Urinary bladder (tissue), 4 donors: ENCODE measurements around the gene RMDN3. TPM values are rescaled to one million over a fixed set of nuclear protein-coding genes. Genes with fewer than 3 reads are reported as not detected.

ENCODE experiments used
- DNase-seq: peaks from one replicate; pipeline ENCODE4 v3.0.0-alpha.2; 2015; ENCODE audit errors: extremely low spot score
- H3K27ac ChIP-seq: one replicate; pipeline ENCODE4 v1.5.1; 2013; ENCODE audit warnings: low read depth, mild to moderate bottlenecking, moderate library complexity
- H3K36me3 ChIP-seq: one replicate; pipeline ENCODE4 v1.6.1; 2013; ENCODE audit warnings: mild to moderate bottlenecking, moderate library complexity; ENCODE audit not compliant: insufficient read depth
- H3K4me1 ChIP-seq: one replicate; pipeline ENCODE4 v1.6.1; 2013; ENCODE audit warnings: mild to moderate bottlenecking, moderate library complexity; ENCODE audit not compliant: insufficient read depth
- H3K4me3 ChIP-seq: one replicate; pipeline ENCODE4 v1.5.1; 2013; ENCODE audit warnings: low read depth, low read length
- WGBS: extraction: QIAGEN DNeasy Blood & Tissue Kit; methylation state at CpG from one replicate; pipeline ENCODE4 v1.1.7; 2013; 5-methylcytosine and 5-hydroxymethylcytosine counted together
- polyA plus RNA-seq: library from polyadenylated mRNA; stranded (reverse); fragments of 200-250 nt; gene quantifications from one replicate; pipeline ENCODE4 v1.2.3, GENCODE V29; 2013
- total RNA-seq: library from RNA; depleted of rRNA; stranded (reverse); fragments of >200 nt; gene quantifications from one replicate; pipeline ENCODE4 v1.2.3, GENCODE V29; 2014
- donor health status: healthy with polysubstance abuse.
- donor health status: healthy.

Gene RMDN3
- total and polyA plus RNA-seq, 2 donors, result 13.0 to 35.2 TPM

DNA sequence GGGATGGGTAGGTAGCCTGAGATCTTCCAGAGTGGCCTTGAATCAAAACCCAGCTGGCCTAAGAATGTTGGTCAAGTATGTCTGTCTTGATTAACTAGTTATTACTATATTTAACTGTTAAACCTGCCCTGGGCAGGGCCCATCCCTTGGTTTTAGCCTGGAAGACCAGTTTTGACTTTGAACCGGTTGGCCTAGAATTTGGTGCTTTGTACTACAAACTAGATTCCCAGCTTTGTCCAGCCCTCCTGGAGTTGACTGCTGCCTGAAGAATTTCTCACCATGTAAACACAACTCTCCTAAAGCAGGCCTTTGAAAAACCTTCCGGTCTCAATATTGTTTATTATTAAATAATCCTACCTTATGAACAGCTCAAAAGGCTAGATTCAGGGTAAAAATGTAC is 30.8 kb upstream of the RMDN3 start:
- H3K36me3 ChIP-seq, result no peaks in the 10 kb centered on the region
- peaks cover 8% of the 10 kb centered on the region for H3K4me1 ChIP-seq
- no peak for DNase-seq
- peak overlapping the region; percentile 48 for H3K27ac ChIP-seq
- H3K4me3 ChIP-seq, result no peak overlapping the region
- 58% methylated on average over 2 of the region's 2 CpGs for WGBS

DNA sequence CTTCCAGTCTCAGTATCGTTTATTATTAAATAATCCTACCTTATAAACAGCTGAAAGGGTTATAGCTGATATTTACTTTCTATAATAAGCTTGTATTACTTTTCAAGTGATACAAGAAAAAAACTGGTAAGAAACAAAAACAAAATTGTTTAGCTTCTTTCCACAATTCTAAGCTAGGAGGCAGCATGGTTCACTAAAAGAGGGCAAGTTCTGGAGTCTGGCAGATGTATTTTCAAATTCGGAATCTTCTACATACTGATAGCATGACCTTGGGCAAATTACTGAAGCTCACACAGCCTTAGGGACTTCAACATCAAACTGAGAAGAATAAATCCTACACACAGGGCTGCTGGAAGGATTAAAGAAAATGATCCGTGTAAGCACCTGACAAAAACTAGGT is 30.1 kb upstream of the RMDN3 start:
- Histone ChIP-seq H3K4me3 (no peak overlapping the region), H3K27ac (peak overlapping the region; percentile 48), H3K4me1 (peaks cover 8% of the 10 kb centered on the region), H3K36me3 (no peaks in the 10 kb centered on the region)
- WGBS, result 71% methylated on average over 3 of the region's 3 CpGs
- no peak for DNase-seq

DNA sequence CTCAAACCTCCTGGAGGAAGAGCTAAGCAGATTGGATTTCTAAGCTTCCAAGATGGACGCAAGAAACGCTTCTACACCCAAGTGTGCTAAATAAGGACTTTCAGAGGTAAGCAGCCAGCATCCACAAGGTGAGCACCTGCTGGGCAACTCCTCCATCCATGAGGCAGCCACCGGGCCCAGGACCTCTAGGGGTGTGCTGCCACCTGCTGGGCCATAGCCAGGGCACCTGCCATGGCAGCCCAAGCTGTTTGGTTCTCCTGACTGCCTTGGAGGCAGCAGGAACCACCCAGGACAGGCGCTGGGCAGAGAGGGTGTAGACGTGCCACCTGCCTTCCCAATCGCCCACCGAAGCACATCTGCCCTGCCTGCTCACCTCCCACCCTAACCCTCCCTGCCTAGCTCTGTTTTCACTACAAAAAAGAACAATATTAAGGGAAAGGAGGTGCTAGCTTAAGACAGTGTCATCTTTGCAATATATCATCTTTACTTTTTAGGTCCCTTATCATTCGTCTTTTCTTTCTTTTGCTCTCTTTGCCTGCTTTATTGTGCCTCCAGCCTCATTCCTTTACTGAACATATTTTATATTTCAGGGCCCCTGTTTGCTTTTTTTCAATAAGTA is 27.7 kb upstream of the RMDN3 start:
- H3K4me1 ChIP-seq, result peaks cover 2% of the 10 kb centered on the region
- WGBS, result 75% methylated on average over 8 of the region's 8 CpGs
- no peak overlapping the region for H3K4me3 ChIP-seq
- no peaks in the 10 kb centered on the region for H3K36me3 ChIP-seq
- DNase-seq, result no peak
- no peak overlapping the region for H3K27ac ChIP-seq

DNA sequence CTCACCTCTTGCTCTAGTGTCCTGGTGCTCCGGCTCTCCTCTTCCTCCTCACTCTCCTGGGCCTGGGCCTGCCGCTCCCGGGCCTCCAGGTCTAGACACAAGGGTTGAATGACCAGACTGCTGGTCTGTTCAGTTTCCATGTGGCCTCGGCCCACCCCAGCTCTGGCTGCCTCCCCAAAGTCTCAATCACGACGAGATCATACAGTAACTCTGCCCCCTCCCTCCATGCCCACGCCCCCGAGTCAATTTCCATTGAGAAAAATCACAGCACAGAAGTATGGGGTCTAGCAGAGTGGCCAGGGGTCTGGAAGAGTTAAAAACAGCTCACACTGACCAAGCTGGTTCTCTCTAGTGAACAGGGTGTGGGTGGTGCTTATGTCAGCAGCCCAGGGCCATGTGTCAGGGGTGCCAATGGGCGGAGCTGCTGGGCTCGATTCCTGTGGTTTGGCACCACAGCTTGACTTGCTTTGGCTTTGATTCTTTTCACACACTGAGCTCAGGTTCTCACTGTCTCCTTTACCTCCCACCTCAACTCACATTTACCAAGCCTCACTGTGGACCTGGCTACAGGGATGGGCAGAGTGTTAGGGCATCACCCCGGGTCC is 21.6 kb upstream of the RMDN3 start:
- H3K36me3 ChIP-seq, result peaks cover 3% of the 10 kb centered on the region
- no peaks in the 10 kb centered on the region for H3K4me1 ChIP-seq
- no peak overlapping the region for H3K4me3 ChIP-seq
- DNase-seq, result no peak
- no peak overlapping the region for H3K27ac ChIP-seq
- WGBS, result 84% methylated on average over 11 of the region's 11 CpGs

DNA sequence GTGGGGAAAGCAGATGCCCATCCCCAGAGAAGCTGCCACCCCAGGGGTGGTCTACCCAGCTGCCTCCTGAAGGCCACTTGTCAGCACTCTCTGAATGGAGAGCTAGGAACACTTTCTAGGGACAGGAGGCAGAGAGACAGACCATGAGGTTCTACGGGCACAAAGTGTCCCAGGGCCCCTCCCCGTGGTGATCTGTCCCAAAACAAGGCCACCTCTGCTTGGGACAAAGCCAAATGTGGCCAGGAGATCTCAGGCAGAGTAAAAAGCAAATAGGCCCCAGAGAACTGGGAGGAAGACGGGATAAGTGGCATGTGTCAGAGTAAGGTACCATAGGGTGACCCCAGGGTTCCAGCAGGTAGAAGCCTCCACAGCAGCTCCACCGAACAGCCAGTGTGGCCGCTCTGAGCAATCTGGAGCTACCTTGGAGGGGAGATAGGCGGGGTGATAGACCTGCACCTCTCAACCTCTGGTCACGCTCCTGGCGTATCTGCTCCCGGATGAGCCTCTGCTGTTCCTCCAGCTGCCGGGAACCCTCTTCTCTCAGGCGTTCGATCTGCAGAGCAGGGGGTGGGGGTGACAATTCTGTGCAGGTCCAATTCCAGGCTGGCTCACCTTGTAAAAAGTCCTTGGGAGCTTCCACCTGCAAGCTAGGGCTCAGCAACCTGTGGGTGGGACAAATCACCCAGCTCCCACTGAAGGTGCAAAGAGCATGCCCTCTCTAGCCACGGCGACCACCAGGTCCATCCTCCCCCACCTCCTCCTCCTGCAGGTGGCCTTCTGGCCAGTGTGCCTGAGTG is 20.9 kb upstream of the RMDN3 start:
- 96% methylated on average over 14 of the region's 14 CpGs for WGBS
- H3K36me3 ChIP-seq, result peaks cover 3% of the 10 kb centered on the region
- H3K4me3 ChIP-seq, result no peak overlapping the region
- no peaks in the 10 kb centered on the region for H3K4me1 ChIP-seq
- H3K27ac ChIP-seq, result no peak overlapping the region
- DNase-seq, result no peak

DNA sequence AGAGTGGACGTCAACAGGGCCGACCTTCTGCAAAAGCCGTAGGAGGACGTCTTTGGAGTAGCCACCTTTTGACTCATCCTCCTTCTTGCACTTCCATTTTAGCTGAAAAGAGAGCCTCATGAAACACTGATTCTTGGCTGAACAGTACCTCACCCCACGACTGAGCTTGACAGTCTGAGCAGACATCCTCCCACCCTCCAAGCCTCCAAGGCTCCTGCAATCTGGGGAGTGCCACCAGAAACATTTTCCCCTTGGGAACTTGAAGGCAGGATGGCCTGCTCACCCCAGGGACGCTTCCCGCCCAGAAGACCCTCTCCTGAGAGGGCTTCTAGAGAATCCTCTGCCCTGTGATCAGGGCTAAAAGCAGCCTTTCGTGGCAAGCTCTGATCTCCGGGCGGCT is 20.0 kb upstream of the RMDN3 start:
- 93% methylated on average over 10 of the region's 10 CpGs for WGBS
- DNase-seq, result no peak
- Histone ChIP-seq H3K27ac (no peak overlapping the region), H3K4me3 (no peak overlapping the region), H3K4me1 (no peaks in the 10 kb centered on the region), H3K36me3 (peaks cover 3% of the 10 kb centered on the region)

DNA sequence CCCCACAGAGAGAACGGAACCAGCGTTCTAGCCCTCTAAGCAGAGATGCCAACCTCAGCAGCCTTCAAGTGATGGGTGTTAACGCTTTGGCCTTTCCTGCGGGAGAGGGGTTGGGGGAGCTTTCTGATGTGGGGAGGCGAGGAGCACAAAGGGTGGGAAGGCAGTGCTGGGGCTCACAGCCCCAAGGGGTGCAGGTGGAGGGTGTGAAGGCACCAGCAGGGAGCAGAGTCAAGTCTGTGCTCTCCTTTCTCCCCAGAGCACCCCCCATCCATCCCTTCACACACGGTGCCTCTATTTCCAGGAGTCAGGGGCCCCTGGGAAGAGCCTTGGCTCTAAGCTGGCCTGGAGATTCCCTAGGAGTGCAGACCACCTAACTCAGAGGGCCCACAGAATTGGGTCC is 18.8 kb upstream of the RMDN3 start:
- Histone ChIP-seq H3K36me3 (peaks cover 3% of the 10 kb centered on the region), H3K4me1 (no peaks in the 10 kb centered on the region), H3K4me3 (no peak overlapping the region), H3K27ac (no peak overlapping the region)
- 92% methylated on average over 6 of the region's 6 CpGs for WGBS
- DNase-seq, result no peak

DNA sequence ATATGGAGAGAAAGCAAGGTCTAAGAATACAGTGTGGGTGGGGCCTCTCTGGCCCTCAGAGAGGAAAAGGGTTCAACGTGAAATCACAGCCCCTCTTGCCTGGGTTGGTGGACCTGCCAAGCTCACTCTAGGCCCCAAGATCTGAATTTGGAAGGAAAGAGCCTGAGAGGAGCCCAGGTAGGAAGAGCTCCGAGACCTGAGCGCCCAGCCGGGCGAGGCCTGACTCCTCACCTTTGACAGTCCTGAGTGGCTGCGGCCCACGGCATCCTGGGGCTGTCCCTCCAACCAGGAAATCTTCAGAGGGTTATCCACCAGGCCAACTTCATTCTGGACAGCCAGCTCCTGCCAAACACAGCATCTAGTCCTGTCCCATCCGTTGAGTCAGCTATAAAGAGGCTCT is 18.4 kb upstream of the RMDN3 start:
- no peak for DNase-seq
- 93% methylated on average over 8 of the region's 8 CpGs for WGBS
- H3K4me3 ChIP-seq, result no peak overlapping the region
- H3K27ac ChIP-seq, result no peak overlapping the region
- peaks cover 3% of the 10 kb centered on the region for H3K36me3 ChIP-seq
- H3K4me1 ChIP-seq, result no peaks in the 10 kb centered on the region

DNA sequence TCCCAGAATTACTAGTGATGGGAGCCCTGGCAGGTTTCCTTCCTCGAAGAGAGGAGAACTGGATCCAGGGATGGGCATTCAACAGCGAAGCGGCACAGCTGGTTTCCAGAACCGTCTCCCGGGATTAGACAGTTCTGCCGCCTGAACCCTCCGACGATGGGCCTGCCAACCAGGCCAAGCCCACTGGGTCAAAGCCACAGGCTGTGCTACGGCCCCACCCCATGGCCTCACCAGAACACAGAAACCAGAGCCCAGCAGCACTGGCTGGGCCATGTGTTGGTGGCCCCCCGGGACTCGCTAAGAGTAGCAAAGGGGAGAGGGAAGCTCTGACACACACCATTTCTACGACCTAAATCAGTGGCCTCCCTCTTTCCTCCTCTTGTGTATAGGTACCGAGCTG is 17.0 kb upstream of the RMDN3 start:
- WGBS, result 84% methylated on average over 13 of the region's 13 CpGs
- no peak overlapping the region for H3K27ac ChIP-seq
- no peak overlapping the region for H3K4me3 ChIP-seq
- no peak for DNase-seq
- no peaks in the 10 kb centered on the region for H3K4me1 ChIP-seq
- peaks cover 3% of the 10 kb centered on the region for H3K36me3 ChIP-seq

DNA sequence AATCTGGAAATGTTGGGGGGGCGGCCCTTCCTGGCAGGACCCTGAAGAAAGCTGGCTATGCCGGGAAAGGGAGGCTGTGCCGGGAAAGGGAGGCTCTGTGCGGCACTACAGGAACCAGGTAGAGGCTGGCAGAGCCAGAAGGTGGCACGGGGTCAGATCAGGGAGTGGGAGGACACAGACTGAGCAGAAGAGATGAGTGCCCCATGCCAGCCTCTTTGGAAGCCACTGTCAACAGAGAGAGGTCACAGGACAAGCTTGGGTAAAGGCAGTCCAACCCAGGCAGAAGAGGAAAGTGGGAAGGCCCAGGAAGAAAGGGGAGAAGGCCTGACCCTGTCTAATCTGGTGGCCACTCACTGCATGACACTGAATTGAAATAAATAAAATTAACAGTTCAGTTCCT is 16.2 kb upstream of the RMDN3 start:
- peaks cover 3% of the 10 kb centered on the region for H3K36me3 ChIP-seq
- WGBS, result 96% methylated on average over 5 of the region's 5 CpGs
- no peak overlapping the region for H3K27ac ChIP-seq

DNA sequence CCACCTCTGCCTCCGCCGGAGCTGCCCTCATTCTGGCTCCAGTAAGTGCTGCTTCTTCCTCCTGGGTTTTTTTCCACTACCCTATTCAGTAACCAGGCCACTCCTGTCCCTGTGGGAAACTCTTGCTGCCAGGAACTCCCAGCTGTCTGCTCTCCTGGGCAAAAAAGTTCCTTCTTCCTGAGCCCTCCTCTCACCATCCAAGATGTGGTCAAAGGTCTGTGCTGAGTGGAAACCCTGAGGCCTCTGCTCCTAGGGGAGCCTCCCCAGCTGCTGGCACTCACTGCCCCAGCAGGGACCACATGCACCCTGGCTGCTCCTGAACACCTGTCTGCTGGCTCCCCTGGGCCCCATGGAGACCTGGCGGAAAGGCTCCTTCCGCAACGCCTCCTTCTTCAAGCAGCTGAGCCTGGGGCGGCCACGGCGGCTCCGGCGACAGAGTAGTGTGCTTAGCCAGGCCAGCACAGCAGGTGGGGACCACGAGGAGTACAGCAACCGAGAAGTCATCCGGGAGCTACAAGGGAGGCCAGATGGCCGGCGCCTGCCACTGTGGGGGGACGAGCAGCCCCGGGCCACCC is 15.2 kb upstream of the RMDN3 start:
- H3K36me3 ChIP-seq, result peaks cover 3% of the 10 kb centered on the region
- WGBS, result 87% methylated on average over 17 of the region's 17 CpGs
- DNase-seq, result no peak
- H3K4me3 ChIP-seq, result no peak overlapping the region
- H3K27ac ChIP-seq, result no peak overlapping the region
- H3K4me1 ChIP-seq, result no peaks in the 10 kb centered on the region

More for the DNA sequence above, 16.2 kb upstream of the RMDN3 start:
- Histone ChIP-seq H3K4me3 (no peak overlapping the region), H3K4me1 (no peaks in the 10 kb centered on the region)
- DNase-seq, result no peak

DNA sequence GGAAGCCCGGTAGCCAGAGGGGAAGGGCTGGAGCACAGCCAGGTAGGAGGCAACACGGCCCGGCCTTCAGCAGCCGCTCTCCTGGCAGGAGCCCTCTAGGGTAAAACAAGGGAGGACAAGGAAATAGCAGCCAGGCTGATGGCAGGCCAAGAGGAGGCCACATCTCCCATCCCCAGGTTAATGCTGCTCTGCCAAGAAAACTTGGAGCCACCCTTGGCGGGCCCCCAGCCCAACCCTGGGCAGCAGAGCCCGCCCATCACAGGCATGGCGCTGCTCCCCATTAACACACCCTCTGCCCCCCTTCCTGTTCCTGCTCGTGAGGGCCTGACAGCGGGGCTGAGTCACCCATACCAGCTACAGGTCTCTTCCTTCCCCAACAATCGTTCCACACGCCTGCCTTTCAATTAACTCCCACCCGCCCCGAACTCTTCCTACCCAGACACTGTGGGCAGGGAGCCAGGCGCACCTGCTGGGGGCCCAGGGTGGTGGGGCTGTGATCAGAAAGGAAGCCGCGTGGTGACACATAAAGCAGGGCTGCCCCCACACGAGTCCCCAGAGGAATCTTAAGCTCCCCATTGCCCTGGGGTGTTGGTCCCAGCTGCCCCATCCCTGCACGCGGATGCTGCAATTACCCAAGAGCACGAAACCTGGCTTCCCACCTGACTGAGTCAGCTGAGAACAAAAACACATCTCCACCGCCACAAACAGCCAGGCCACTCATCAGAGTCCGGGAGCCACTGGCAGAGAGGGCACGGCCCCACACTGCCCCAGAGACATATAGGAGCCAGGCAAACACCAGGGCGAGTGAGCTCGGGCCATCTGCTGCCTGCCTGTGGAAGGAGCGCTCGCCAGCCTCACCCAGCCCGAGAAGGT is 14.5 kb upstream of the RMDN3 start, which contains the start of gene C15orf62:
TSS of gene C15orf62 (plus strand) at position 707 of the 873 bp plus-strand sequence. CDS start 516 bp downstream, outside the sequence.
- Histone ChIP-seq H3K4me1 (no peaks in the 10 kb centered on the region), H3K4me3 (no peak within 1 kb of the TSS), H3K27ac (peak within 1 kb of the TSS; percentile 43), H3K36me3 (peaks cover 3% of the 10 kb centered on the region)
- no peak for DNase-seq
- 58% methylated on average over 28 of the region's 28 CpGs for WGBS
